ENCODE results near the gene IQCH.

The IQCH gene

DNA sequence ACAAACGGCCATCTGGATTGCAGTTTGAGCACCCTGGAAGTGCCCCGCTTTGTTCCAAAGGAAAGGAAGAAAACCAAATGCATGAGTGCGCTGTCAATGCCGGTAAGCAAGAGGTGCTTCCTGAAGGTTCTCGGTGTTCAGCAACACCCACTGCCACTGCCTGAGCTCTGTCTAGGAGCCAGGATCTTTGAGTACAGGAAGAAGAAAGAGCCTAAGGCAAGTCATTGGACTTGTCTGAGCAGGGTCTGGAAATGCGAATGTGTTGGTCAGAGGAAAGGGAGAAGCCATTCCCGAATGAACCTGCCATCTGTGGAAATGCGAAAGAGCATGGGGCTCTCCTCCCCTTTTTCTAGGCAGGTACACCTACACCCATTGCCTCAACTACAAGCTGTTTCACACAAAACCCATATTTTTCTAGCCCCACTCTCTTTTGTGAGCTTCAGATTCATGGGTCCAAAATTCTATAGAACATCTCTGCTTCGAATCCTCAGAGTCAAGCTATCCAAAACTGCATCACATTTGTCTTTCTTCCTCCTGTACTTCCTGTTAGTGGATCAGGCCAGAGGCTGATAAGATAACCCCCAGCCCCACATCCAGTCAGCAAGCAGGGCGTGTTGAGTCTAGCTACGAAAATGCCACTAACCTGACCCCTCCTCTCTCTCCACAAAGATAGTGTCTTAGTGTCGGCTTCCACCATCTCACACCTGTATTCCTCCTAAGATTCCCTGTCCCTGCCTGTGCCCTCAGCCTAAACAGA, 210.8 kb downstream of the IQCH start:
- H3K27ac ChIP-seq = no peak overlapping the region
- no peak for TF ChIP-seq ZFX (IDR thresholded peaks at IDR 0.05)
- TF ChIP-seq, protein P1, sequence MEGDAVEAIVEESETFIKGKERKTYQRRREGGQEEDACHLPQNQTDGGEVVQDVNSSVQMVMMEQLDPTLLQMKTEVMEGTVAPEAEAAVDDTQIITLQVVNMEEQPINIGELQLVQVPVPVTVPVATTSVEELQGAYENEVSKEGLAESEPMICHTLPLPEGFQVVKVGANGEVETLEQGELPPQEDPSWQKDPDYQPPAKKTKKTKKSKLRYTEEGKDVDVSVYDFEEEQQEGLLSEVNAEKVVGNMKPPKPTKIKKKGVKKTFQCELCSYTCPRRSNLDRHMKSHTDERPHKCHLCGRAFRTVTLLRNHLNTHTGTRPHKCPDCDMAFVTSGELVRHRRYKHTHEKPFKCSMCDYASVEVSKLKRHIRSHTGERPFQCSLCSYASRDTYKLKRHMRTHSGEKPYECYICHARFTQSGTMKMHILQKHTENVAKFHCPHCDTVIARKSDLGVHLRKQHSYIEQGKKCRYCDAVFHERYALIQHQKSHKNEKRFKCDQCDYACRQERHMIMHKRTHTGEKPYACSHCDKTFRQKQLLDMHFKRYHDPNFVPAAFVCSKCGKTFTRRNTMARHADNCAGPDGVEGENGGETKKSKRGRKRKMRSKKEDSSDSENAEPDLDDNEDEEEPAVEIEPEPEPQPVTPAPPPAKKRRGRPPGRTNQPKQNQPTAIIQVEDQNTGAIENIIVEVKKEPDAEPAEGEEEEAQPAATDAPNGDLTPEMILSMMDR (conservative IDR thresholded peaks at IDR 0.05) = no peak

DNA sequence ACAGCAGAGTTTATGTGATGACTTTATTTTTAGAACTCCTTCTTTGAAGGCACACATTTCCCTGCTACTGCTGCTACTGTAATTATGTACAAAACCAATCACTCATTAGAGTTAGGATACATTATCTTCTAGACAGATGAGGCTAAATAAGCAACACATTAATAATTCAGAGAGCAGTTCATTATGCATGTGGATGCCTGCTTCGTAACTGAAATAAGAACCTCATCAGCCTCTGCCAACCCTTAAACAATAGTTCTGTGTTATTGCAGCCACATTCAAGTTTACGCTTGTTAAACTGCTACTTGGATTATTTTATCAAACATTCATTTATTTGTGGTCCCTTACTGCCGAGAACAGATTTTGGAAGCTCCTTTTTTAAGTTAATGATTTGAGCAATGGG, 213.8 kb downstream of the IQCH start:
- TF ChIP-seq, protein P1 (conservative IDR thresholded peaks at IDR 0.05) = no peak
- no peak for TF ChIP-seq ZFX (IDR thresholded peaks at IDR 0.05)

DNA sequence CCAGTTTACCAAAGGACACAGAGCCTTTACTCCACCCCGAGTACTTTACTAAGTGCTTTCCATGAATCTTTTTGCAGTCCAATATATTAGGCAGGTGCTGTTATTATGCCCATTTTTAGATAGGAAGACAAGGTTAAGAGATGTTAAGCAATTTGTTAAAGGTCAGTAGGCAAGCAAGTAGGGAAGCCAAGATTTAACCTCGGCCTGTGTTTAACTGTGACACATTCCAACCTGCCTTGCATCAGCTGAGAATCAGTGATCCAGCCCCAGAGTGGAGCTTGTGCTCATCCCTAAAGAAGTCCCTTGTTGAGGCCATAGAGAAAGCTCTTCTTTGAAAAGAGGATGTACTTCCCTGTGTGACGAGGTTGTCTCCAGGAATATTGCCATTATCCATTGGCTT, 215.1 kb downstream of the IQCH start:
- no peak for TF ChIP-seq ZFX (IDR thresholded peaks at IDR 0.05)
- TF ChIP-seq, protein P1 (conservative IDR thresholded peaks at IDR 0.05) = no peak

More for the DNA sequence above, 213.8 kb downstream of the IQCH start:
- no peak overlapping the region for H3K27ac ChIP-seq

DNA sequence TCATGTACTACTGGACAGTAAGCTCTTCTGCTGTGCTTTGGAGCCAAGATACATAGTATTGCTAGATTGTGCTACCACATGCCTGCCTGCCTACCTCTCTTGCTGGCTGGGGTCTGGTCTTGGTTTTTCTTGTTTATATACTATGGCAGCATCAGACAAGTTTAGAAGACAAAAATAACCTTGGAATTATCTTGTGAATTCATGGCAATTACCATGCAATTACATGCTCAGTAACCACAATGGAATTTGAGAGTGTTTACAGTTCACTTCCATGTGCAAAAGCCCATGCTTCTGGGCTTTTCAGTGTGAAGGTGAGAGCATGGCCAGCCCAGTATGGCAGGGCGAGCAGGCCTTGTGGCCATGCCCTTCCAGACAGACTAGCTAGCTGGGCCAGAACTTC, 218.4 kb downstream of the IQCH start:
- TF ChIP-seq ZFX (IDR thresholded peaks at IDR 0.05) = no peak
- TF ChIP-seq, protein P1 (conservative IDR thresholded peaks at IDR 0.05) = no peak
- no peak overlapping the region for H3K27ac ChIP-seq

More for the DNA sequence above, 215.1 kb downstream of the IQCH start:
- no peak overlapping the region for H3K27ac ChIP-seq

DNA sequence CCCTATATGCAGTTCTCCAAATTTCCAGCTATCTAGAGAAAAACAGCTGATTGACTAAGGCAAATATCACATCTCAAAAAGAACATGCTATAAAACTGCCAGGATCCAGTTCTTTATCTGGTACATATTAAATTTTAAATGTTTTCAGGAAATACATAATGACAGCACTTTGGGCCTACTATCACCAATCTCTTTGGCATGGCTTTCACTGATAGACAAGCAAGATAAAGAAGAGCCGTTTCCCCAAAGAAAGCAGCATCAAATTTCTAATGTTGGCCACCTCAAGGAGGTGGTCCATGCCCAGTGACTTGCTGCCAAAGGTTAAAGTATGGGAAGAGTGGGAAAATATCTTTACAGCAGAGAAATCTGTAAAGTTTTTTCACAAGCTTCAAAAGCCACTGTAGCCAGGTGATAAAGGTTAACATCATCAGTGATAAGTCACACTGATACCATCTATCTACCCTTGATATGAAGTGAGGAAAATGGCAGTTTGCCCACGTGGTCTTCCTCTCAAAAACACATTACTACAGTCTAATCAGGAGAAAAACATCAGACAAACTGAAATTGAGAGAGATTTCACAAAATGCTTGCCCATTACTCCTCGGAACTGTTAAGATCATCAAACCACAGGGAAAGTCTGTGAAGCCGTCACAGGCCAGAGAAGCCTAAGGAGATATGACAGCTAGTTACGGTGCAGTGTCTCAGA, 220.0 kb downstream of the IQCH start:
- H3K27ac ChIP-seq = no peak overlapping the region
- no peak for TF ChIP-seq ZFX (IDR thresholded peaks at IDR 0.05)
- TF ChIP-seq, protein P1 (conservative IDR thresholded peaks at IDR 0.05) = no peak

DNA sequence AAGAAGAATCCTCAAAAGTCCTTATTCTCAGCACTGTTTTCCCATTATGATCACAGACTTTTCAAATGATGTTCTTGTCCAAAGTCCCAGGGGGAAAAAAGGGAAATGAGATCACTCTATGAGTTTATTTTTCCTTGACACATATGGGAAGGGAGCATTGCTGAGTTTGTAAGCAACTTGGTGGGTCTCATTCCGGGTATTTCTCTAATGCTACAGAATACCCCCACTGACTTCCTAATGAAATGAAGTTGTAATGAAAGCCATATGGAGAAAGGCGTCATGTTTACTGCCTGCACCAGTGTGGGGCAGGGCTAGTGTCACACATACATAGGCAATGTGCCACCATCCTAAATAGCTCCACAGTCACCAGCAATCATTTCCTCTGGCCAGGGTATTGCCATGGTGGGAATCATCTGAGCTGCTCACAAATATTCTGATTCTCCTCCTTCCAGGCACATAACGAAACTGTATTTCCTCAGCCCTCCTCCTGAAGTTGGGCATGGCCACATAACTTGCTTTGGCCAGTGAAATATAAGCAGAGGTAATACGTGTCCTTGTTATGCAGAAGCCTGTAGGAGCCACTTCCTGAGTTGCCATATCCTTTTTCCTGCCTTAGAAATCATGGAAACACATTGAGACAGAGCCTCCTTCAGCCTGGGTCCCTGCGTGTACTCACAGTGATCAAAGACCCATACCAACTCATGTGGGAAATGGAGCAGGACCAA, 225.4 kb downstream of the IQCH start:
- TF ChIP-seq, protein P1 (conservative IDR thresholded peaks at IDR 0.05) = no peak
- TF ChIP-seq ZFX (IDR thresholded peaks at IDR 0.05) = no peak
- no peak overlapping the region for H3K27ac ChIP-seq

DNA sequence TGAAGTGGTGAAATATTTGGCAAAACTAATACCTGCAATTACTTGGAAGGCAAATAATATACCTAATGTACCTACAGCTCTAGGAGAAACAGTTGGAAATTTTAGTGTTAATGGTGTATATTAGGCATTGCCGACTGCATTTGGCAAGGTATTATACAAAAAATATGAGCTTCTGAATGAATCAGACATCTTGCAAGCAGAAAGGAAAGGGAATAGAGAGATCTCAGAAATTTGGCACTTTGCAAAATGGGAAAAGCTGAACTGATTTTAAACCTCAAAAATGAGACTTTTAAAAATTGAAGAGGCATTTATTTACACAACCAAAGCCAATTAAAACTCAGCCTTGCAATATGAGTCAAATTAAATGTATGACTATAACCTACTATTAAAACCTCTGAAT, 226.2 kb downstream of the IQCH start:
- TF ChIP-seq, protein P1 (conservative IDR thresholded peaks at IDR 0.05) = no peak
- no peak for TF ChIP-seq ZFX (IDR thresholded peaks at IDR 0.05)
- no peak overlapping the region for H3K27ac ChIP-seq
